ENCODE data around the gene CAMSAP1. TPM values are rescaled to one million over a fixed set of nuclear protein-coding genes. Genes with fewer than 3 reads are reported as not detected.

The CAMSAP1 gene
- total RNA-seq, 2 donors from 2014 or later, result 19.4 to 21.4 TPM

- Histone ChIP-seq H3K9me3 (peaks cover 0 to 9% of the 10 kb centered on the region in 2 donors), H3K4me3 (no peak overlapping the region), H3K36me3 (no peaks in the 10 kb centered on the region), H3K4me1 (no peaks in the 10 kb centered on the region), H3K27ac (no peak overlapping the region), H3K27me3 (no peaks in the 10 kb centered on the region)
- DNase-seq (ENCODE audit: low spot score), result no peak
- TF ChIP-seq, protein P1, sequence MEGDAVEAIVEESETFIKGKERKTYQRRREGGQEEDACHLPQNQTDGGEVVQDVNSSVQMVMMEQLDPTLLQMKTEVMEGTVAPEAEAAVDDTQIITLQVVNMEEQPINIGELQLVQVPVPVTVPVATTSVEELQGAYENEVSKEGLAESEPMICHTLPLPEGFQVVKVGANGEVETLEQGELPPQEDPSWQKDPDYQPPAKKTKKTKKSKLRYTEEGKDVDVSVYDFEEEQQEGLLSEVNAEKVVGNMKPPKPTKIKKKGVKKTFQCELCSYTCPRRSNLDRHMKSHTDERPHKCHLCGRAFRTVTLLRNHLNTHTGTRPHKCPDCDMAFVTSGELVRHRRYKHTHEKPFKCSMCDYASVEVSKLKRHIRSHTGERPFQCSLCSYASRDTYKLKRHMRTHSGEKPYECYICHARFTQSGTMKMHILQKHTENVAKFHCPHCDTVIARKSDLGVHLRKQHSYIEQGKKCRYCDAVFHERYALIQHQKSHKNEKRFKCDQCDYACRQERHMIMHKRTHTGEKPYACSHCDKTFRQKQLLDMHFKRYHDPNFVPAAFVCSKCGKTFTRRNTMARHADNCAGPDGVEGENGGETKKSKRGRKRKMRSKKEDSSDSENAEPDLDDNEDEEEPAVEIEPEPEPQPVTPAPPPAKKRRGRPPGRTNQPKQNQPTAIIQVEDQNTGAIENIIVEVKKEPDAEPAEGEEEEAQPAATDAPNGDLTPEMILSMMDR (IDR thresholded peaks at IDR 0.05), result no peak
Measured at GRCh38 chr9:135770771-135771170, 136.6 kb downstream of the CAMSAP1 start.

DNA sequence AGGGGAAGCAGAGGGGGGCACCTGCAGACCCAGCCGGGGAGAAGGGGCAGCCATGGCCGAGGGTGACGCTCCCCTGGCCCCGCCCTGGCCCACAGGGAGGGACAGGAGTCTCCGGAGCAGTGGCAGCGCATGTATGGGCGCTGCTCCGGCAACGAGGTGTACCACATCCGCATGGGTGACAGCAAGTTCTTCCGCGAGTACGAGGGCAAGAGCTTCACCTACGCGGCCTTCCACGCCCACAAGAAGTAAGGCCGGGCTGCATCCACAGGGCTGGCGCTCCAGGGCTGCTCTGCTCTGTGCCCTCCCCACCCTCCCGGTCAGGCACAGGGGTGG lies 137.2 kb downstream of the CAMSAP1 start:
- Histone ChIP-seq H3K27me3 (no peaks in the 10 kb centered on the region), H3K9me3 (peaks cover 4 to 14% of the 10 kb centered on the region in 2 donors)
- TF ChIP-seq, protein P1 (IDR thresholded peaks at IDR 0.05), result no peak

DNA sequence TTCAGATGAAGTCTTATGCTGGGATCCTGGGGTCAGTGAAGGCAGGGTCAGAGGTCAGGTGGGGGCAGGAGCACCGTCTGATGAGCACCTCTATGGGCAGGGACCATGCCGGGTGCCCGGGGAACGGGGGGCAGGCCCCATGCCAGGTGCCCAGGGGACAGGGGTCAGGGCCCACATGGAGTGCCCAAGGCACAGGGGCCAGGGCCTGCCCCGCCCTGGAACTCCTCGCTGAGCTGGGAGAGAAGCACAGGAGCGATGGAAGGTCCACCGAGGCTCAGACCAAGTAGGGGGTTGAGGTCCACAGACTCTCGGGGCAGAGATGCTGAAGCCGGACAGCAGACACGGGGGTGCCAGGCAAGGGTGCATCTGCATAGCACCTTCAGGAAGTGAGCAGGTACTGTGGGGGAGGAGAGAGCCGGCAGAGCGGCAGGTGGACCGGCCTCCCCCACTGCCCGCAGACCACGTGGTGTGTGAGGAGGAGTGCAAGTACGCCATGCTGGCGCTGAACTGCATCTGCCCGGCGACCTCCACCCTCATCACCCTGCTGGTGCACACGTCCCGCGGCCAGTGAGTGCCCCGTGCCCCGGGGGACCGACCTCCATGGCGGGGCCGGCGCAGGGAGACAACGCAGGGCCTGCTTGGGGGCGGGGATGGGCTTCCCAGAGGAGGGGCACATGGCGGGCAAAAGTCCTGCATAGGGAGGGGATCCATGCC lies 137.7 kb downstream of the CAMSAP1 start:
- H3K4me1 ChIP-seq, result no peaks in the 10 kb centered on the region
- no peak for DNase-seq (ENCODE audit: low spot score)
- no peak overlapping the region for H3K4me3 ChIP-seq
- no peak overlapping the region for H3K27ac ChIP-seq
- TF ChIP-seq, protein P1 (IDR thresholded peaks at IDR 0.05), result no peak
- no peaks in the 10 kb centered on the region for H3K27me3 ChIP-seq
- H3K36me3 ChIP-seq, result no peaks in the 10 kb centered on the region
- peaks cover 4 to 14% of the 10 kb centered on the region in 2 donors for H3K9me3 ChIP-seq

More for the DNA sequence above, 137.2 kb downstream of the CAMSAP1 start:
- H3K27ac ChIP-seq, result no peak overlapping the region
- H3K4me3 ChIP-seq, result no peak overlapping the region
- H3K36me3 ChIP-seq, result no peaks in the 10 kb centered on the region
- no peak for DNase-seq (ENCODE audit: low spot score)
- no peaks in the 10 kb centered on the region for H3K4me1 ChIP-seq

DNA sequence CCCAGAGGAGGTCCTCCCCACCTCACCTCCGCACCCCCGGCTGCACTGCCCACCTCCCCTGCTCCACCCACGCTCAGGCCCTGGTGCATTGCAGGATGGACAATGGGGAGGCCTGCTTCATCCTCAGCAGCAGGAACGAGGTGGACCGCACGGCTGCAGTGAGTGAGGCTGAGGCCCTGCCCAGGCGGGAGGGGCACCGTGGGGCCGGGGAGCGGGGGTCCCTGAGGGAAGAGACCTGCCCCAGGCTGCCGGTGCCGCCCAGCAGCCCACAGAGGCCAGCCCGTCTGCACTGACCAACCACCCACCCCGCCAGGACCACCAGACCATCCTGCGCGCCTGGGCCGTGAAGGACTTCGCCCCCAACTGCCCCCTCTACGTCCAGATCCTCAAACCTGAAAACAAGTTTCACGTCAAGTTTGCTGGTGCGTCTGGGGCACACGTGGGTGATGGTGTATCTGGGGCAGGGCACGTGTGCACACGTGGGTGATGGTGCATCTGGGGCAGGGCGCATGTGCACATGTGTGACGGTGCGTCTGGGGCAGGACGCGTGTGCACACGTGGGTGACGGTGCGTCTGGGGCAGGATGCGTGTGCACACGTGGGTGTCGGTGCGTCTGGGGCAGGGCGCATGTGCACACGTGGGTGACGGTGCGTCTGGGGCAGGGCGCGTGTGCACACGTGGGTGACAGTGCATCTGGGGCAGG lies 138.7 kb downstream of the CAMSAP1 start:
- no peak overlapping the region for H3K27ac ChIP-seq
- H3K27me3 ChIP-seq, result no peaks in the 10 kb centered on the region
- H3K4me3 ChIP-seq, result no peak overlapping the region
- DNase-seq (ENCODE audit: low spot score), result no peak
- H3K4me1 ChIP-seq, result no peaks in the 10 kb centered on the region
- TF ChIP-seq, protein P1 (IDR thresholded peaks at IDR 0.05), result no peak
- H3K36me3 ChIP-seq, result no peaks in the 10 kb centered on the region
- peaks cover 4 to 14% of the 10 kb centered on the region in 2 donors for H3K9me3 ChIP-seq

- no peak overlapping the region for H3K27ac ChIP-seq
- no peaks in the 10 kb centered on the region for H3K27me3 ChIP-seq
- H3K4me3 ChIP-seq, result no peak overlapping the region
- no peaks in the 10 kb centered on the region for H3K4me1 ChIP-seq
- H3K36me3 ChIP-seq, result no peaks in the 10 kb centered on the region
- no peak for DNase-seq (ENCODE audit: low spot score)
- TF ChIP-seq, protein P1 (IDR thresholded peaks at IDR 0.05), result no peak
- peaks cover 4 to 14% of the 10 kb centered on the region in 2 donors for H3K9me3 ChIP-seq
Measured at GRCh38 chr9:135766707-135767106, 140.6 kb downstream of the CAMSAP1 start.

Data from right atrium auricular region (tissue), 2 donors.